Mesenchymal stem cell (in vitro differentiated cells and primary cell): ENCODE results near the gene THSD8.
A peak's percentile ranks its signal among the peaks of the same experiment; 100 is the strongest.

ENCODE experiments used
- DNase-seq: peaks from one replicate; pipeline ENCODE4 v3.0.0-alpha.2; 2013
- H2AFZ ChIP-seq: one replicate; pipeline ENCODE4 v1.6.1; 2013; ENCODE audit warnings: low read depth, mild to moderate bottlenecking, control low read depth, inconsistent platforms, low read length, moderate library complexity
- H2AK5ac ChIP-seq: 2 replicates; pipeline ENCODE4 v1.6.1; 2013; ENCODE audit warnings: low read length, moderate library complexity, mild to moderate bottlenecking, inconsistent platforms; ENCODE audit not compliant: severe bottlenecking
- H2BK120ac ChIP-seq: one replicate; pipeline ENCODE4 v1.6.1; 2013; ENCODE audit warnings: low read depth, mild to moderate bottlenecking, inconsistent platforms, low read length, moderate library complexity
- H2BK12ac ChIP-seq, 2 experiments: one replicate each; pipeline ENCODE4 v1.6.1; 2013; ENCODE audit warnings: inconsistent platforms in 2 of 2, low read length in 2 of 2, mild to moderate bottlenecking in 2 of 2, moderate library complexity in 2 of 2, control low read depth in 1 of 2
- H2BK15ac ChIP-seq: one replicate; pipeline ENCODE4 v1.6.1; 2013; ENCODE audit warnings: mild to moderate bottlenecking, low read depth, inconsistent platforms; ENCODE audit not compliant: poor library complexity, severe bottlenecking
- H2BK5ac ChIP-seq: 2 replicates; pipeline ENCODE4 v1.6.1; 2013; ENCODE audit warnings: low read depth, mild to moderate bottlenecking, low read length, control low read depth, inconsistent platforms; ENCODE audit not compliant: poor library complexity, severe bottlenecking
- H3K14ac ChIP-seq, 2 experiments: one replicate each; pipeline ENCODE4 v1.6.1; 2013; ENCODE audit warnings: inconsistent platforms in 2 of 2, low read length in 2 of 2, control low read depth in 1 of 2, mild to moderate bottlenecking in 1 of 2, moderate library complexity in 1 of 2
- H3K18ac ChIP-seq, 2 experiments: one replicate each; pipeline ENCODE4 v1.6.1; 2013; ENCODE audit warnings: inconsistent platforms in 2 of 2, low read length in 2 of 2, control low read depth in 1 of 2, low read depth in 1 of 2, mild to moderate bottlenecking in 1 of 2
- H3K23ac ChIP-seq, 2 experiments: one replicate each; pipeline ENCODE4 v1.6.1; 2013; ENCODE audit warnings: inconsistent platforms in 2 of 2, low read length in 2 of 2, mild to moderate bottlenecking in 2 of 2, moderate library complexity in 2 of 2, control low read depth in 1 of 2
- H3K27ac ChIP-seq: 2 replicates; pipeline ENCODE4 v1.5.1; 2013; ENCODE audit warnings: mild to moderate bottlenecking, moderate library complexity, low read length, control low read depth, inconsistent platforms; ENCODE audit not compliant: poor library complexity, severe bottlenecking
- H3K27me3 ChIP-seq, 2 experiments: 2 replicates each; pipeline versions ENCODE4 v1.6.1 to v1.7.0; 2013; ENCODE audit warnings: low read length in 2 of 2, mild to moderate bottlenecking in 2 of 2, moderate library complexity in 2 of 2, control low read depth in 1 of 2, inconsistent platforms in 1 of 2; ENCODE audit not compliant: control insufficient read depth in 1 of 2, insufficient read depth in 1 of 2
- H3K36me3 ChIP-seq, 2 experiments: 2 replicates each; pipeline versions ENCODE4 v1.6.1 to v1.7.0; 2013; ENCODE audit warnings: low read length in 2 of 2, control low read depth in 1 of 2, inconsistent platforms in 1 of 2, low read depth in 1 of 2, mild to moderate bottlenecking in 1 of 2; ENCODE audit not compliant: insufficient read depth in 2 of 2, control insufficient read depth in 1 of 2
- H3K4ac ChIP-seq, 2 experiments: one replicate each; pipeline ENCODE4 v1.6.1; 2013; ENCODE audit warnings: inconsistent platforms in 2 of 2, low read length in 2 of 2, mild to moderate bottlenecking in 2 of 2, moderate library complexity in 2 of 2, control low read depth in 1 of 2, low read depth in 1 of 2
- H3K4me1 ChIP-seq: 2 replicates; pipeline ENCODE4 v1.6.1; 2013; ENCODE audit warnings: low read depth, low read length, control low read depth; ENCODE audit not compliant: control insufficient read depth, insufficient read depth
- H3K4me2 ChIP-seq: 2 replicates; pipeline ENCODE4 v1.6.1; 2013; ENCODE audit warnings: low read length, mild to moderate bottlenecking, inconsistent platforms; ENCODE audit not compliant: poor library complexity, severe bottlenecking
- H3K4me3 ChIP-seq, 2 experiments: 2 replicates each; pipeline versions ENCODE4 v1.5.1 to v1.7.0; 2013; ENCODE audit warnings: low read length in 2 of 2, mild to moderate bottlenecking in 2 of 2, control low read depth in 1 of 2, low read depth in 1 of 2; ENCODE audit not compliant: insufficient read depth in 1 of 2
- H3K79me1 ChIP-seq: replicated peaks from 2 replicates; pipeline ENCODE4 v1.6.1; 2013; ENCODE audit warnings: mild to moderate bottlenecking, control low read depth, low read length, inconsistent platforms; ENCODE audit not compliant: poor library complexity, severe bottlenecking
- H3K9ac ChIP-seq: 2 replicates; pipeline ENCODE4 v1.7.0; 2013; ENCODE audit warnings: mild to moderate bottlenecking, low read length, moderate library complexity
- H3K9me3 ChIP-seq: 2 replicates; pipeline ENCODE4 v1.7.0; 2013; ENCODE audit warnings: mild to moderate bottlenecking, low read length; ENCODE audit not compliant: control insufficient read depth
- H4K8ac ChIP-seq: one replicate; pipeline ENCODE4 v1.6.1; 2013; ENCODE audit warnings: inconsistent platforms, mild to moderate bottlenecking, low read length, moderate library complexity
- H4K91ac ChIP-seq: one replicate; pipeline ENCODE4 v1.6.1; 2013; ENCODE audit warnings: mild to moderate bottlenecking, low read length, inconsistent platforms
- WGBS: methylation state at CpG from one replicate; pipeline ENCODE4 v1.1.7; 2013; ENCODE audit warnings: mixed read lengths; 5-methylcytosine and 5-hydroxymethylcytosine counted together

Gene THSD8

DNA sequence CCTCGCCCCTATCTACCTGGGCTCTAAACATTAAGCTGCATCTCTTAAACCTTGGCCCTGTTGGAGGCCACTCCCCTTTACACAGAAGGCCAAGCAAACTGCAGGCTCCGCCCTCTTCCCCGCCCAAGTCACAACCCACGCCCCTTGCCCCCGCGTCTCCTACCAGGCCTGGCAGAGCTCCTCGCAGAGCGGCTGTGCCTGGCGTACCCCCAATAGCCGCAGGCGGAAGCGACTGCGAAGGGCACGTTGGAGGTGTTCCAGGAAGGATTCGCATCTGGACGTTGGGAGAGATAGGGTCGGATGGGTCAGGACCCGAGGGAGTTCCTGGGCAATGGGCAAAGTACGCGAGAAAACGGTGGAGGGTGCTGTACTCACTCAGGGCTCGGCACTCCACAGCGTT lies 26.6 kb downstream of the THSD8 start:
- H3K4ac ChIP-seq, result no peak overlapping the region
- no peak overlapping the region for H4K91ac ChIP-seq
- no peak overlapping the region for H2BK15ac ChIP-seq
- H3K14ac ChIP-seq, result no peak overlapping the region
- peaks cover 66 to 71% of the 10 kb centered on the region in 2 experiments for H3K27me3 ChIP-seq
- no peak overlapping the region for H2BK5ac ChIP-seq
- H3K4me3 ChIP-seq, result no peak overlapping the region
- H3K9me3 ChIP-seq, result no peaks in the 10 kb centered on the region
- no peak for DNase-seq
- 17% methylated on average over 21 of the region's 23 CpGs for WGBS
- no peaks in the 10 kb centered on the region for H3K36me3 ChIP-seq
- peaks cover 11% of the 10 kb centered on the region for H3K4me1 ChIP-seq
- H2BK12ac ChIP-seq, result no peak overlapping the region
- no peak overlapping the region for H4K8ac ChIP-seq
- no peak overlapping the region for H2AFZ ChIP-seq
- no peak overlapping the region for H2AK5ac ChIP-seq
- H3K79me1 ChIP-seq, result no peaks in the 10 kb centered on the region
- H3K18ac ChIP-seq, result no peak overlapping the region
- H3K23ac ChIP-seq, result no peak overlapping the region
- H3K4me2 ChIP-seq, result no peak overlapping the region
- no peak overlapping the region for H2BK120ac ChIP-seq
- no peak overlapping the region for H3K27ac ChIP-seq
- H3K9ac ChIP-seq, result no peak overlapping the region

- Histone ChIP-seq H3K4me2 (no peak overlapping the region), H3K9me3 (no peaks in the 10 kb centered on the region), H2BK15ac (no peak overlapping the region), H3K4me1 (peaks cover 24% of the 10 kb centered on the region), H4K91ac (no peak overlapping the region), H3K18ac (no peak overlapping the region), H3K14ac (no peak overlapping the region), H3K79me1 (no peaks in the 10 kb centered on the region), H3K36me3 (no peaks in the 10 kb centered on the region), H3K27ac (no peak overlapping the region), H2BK12ac (no peak overlapping the region), H3K4me3 (no peak overlapping the region), H4K8ac (no peak overlapping the region), H2BK5ac (no peak overlapping the region), H3K23ac (no peak overlapping the region), H2BK120ac (no peak overlapping the region), H3K27me3 (peaks cover 93 to 94% of the 10 kb centered on the region in 2 experiments), H2AFZ (no peak overlapping the region), H2AK5ac (no peak overlapping the region), H3K9ac (no peak overlapping the region), H3K4ac (no peak overlapping the region)
- WGBS, result 9% methylated on average over 1 of the region's 5 CpGs
- DNase-seq, result no peak
Measured at GRCh38 chr19:12833418-12833737, 31.5 kb downstream of the THSD8 start.

DNA sequence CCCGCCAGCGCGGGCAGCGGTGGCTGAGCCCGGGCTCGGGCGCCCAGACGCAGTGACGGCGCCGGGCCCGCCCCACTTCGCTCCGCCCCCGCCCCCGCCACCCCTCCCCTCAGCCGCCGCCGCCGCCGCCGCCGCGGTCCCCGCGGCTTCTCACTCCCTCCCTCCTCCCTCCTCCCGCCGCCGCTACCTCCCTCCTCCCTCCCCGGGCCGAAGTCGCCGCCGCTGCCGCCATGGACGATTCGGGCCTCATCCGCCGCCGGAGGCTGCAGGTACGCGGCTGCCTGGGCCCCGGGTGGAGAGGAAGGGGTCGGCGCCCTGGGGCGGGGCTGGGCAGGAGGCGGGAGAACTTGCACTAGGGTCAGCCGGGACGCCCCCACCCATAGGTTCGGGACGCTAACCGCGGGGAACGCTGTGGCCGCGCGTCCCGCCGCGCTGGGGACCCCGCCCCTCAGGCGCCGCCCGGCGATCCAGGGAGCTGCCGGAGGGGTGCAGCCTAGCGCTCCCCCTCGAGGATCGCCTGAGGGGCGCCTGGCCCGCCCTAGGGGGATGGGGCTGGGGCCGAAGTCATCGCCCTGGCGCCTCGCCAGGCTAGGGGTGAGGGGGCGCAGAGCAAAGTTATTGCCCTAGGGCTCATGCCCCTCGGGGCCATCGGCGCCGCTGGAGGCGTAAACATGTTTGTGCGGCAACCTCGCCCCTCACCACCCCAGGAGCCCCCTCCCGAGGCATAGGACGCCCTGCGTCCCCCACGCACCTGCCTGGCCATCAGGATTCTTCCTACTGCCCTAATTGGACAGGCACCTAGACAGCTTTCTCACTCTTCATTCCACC lies 32.1 kb downstream of the THSD8 start:
- Histone ChIP-seq H3K27me3 (peaks cover 90 to 94% of the 10 kb centered on the region in 2 experiments), H3K14ac (peak overlapping the region in 1 of 2 experiments; percentile 11), H2BK15ac (no peak overlapping the region), H3K4me2 (peak overlapping the region; percentile 87), H4K8ac (no peak overlapping the region), H3K79me1 (no peaks in the 10 kb centered on the region), H3K9me3 (no peaks in the 10 kb centered on the region), H3K18ac (no peak overlapping the region), H3K4me1 (peaks cover 29% of the 10 kb centered on the region), H3K4me3 (peak overlapping the region in 1 of 2 experiments; percentile 53), H2BK12ac (no peak overlapping the region), H2BK5ac (no peak overlapping the region), H3K36me3 (no peaks in the 10 kb centered on the region), H4K91ac (no peak overlapping the region), H2BK120ac (no peak overlapping the region), H3K9ac (no peak overlapping the region), H3K27ac (no peak overlapping the region), H3K4ac (no peak overlapping the region), H3K23ac (no peak overlapping the region), H2AFZ (no peak overlapping the region), H2AK5ac (no peak overlapping the region)
- WGBS, result 1% methylated on average over 36 of the region's 87 CpGs
- DNase-seq, result no peak

DNA sequence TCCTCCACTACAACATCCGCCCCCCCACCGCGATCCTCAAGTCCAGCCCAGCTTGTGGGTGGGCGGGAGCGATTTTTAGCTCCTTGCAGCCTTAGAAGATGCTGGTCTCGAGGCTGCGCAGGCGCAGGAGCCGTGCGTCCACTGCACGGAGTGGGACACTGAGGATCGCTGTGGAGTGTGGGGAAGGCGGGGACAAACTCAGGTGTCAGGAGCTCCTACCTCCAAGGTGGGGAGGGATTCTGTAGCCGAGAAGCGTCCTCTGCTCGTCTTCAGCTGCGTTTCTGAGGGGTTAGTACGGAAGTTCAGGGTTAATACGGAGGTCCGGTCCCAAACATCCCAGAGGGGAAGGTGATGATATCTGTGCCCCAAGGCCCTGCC lies 32.7 kb downstream of the THSD8 start, which contains the start of gene RTBDN:
Gene RTBDN (minus strand): TSS at position 14 of the 378 bp plus-strand sequence. CDS start 4,600 bp downstream, outside the sequence.
- Histone ChIP-seq H3K36me3 (no peaks in the 10 kb centered on the region), H4K8ac (no peak within 1 kb of the TSS), H2BK12ac (no peak within 1 kb of the TSS), H2BK15ac (no peak within 1 kb of the TSS), H2AFZ (no peak within 1 kb of the TSS), H2BK5ac (no peak within 1 kb of the TSS), H3K18ac (no peak within 1 kb of the TSS), H3K27me3 (peaks cover 91 to 95% of the 10 kb centered on the region in 2 experiments), H3K27ac (no peak within 1 kb of the TSS), H3K9ac (no peak within 1 kb of the TSS), H3K4me3 (peak within 1 kb of the TSS in 1 of 2 experiments; percentile 53), H3K4me1 (peaks cover 29% of the 10 kb centered on the region), H2AK5ac (no peak within 1 kb of the TSS), H3K79me1 (no peaks in the 10 kb centered on the region), H3K14ac (peak within 1 kb of the TSS in 1 of 2 experiments; percentile 11), H4K91ac (no peak within 1 kb of the TSS), H3K23ac (peak within 1 kb of the TSS in 1 of 2 experiments; percentile 46), H3K4ac (no peak within 1 kb of the TSS), H2BK120ac (no peak within 1 kb of the TSS), H3K9me3 (no peaks in the 10 kb centered on the region), H3K4me2 (peak within 1 kb of the TSS; percentile 87)
- DNase-seq, result no peak
- 14% methylated on average over 20 of the region's 20 CpGs for whole genome bisulfite sequencing
